ENCODE results near the gene KIAA0232.

- TF ChIP-seq EZH2 (IDR thresholded peaks at IDR 0.05; ENCODE audit: borderline replicate concordance) (no peak), CTCF (IDR thresholded peaks at IDR 0.05; ENCODE audit: poor library complexity) (no peak), EZH2phosphoT487 (IDR thresholded peaks at IDR 0.05; ENCODE audit: low read depth, severe bottlenecking, unreplicated experiment) (no peak)
Observed at GRCh38 chr4:6803246-6803645, 20.7 kb downstream of the KIAA0232 start.
